Neural cell (in vitro differentiated cells): Measurements from ENCODE around the gene SPI1. TPM values are rescaled to one million over a fixed set of nuclear protein-coding genes. Genes with fewer than 3 reads are reported as not detected.

Experiments
- H2AFZ ChIP-seq: fragments of 200-600, 300-800 bp; sonication (generic), shearing (Covaris generic); 2 replicates; pipeline ENCODE4 v1.6.0; 2014; ENCODE audit warnings: low read depth, mild to moderate bottlenecking, antibody characterized with exemption, low read length, moderate library complexity
- H3F3A ChIP-seq: fragments of 200-600 bp; shearing (Covaris generic); 2 replicates; pipeline ENCODE4 v1.6.1; 2016; ENCODE audit warnings: mild to moderate bottlenecking, moderate library complexity, mixed read lengths, antibody characterized with exemption, low read length; ENCODE audit not compliant: insufficient read depth, poor library complexity, severe bottlenecking
- H3K27ac ChIP-seq: fragments of 200-600, 300-800 bp; sonication (generic), shearing (Covaris generic); 2 replicates; pipeline ENCODE4 v1.5.1; 2014; ENCODE audit warnings: mild to moderate bottlenecking, low read length, moderate library complexity
- H3K27me3 ChIP-seq: fragments of 300-800, 200-600 bp; sonication (generic), shearing (Covaris generic); 2 replicates; pipeline ENCODE4 v1.6.0; 2014; ENCODE audit warnings: mild to moderate bottlenecking, low read depth, low read length, moderate library complexity; ENCODE audit not compliant: insufficient read depth
- H3K36me3 ChIP-seq: fragments of 300-800, 200-600 bp; sonication (generic), shearing (Covaris generic); 2 replicates; pipeline ENCODE4 v1.5.1; 2014; ENCODE audit warnings: mild to moderate bottlenecking, antibody characterized with exemption, low read length, moderate library complexity; ENCODE audit not compliant: insufficient read depth
- H3K4me2 ChIP-seq: fragments of 300-800, 200-600 bp; sonication (generic), shearing (Covaris generic); 2 replicates; pipeline ENCODE4 v1.6.0; 2014; ENCODE audit warnings: mild to moderate bottlenecking, low read length
- H3K4me3 ChIP-seq: fragments of 300-800, 200-600 bp; sonication (generic), shearing (Covaris generic); 2 replicates; pipeline ENCODE4 v1.5.1; 2014; ENCODE audit warnings: mild to moderate bottlenecking, low read length, moderate library complexity
- H3K79me2 ChIP-seq: fragments of 200-600 bp; shearing (Covaris generic); replicated peaks from 2 replicates; pipeline ENCODE4 v1.6.0; 2014; ENCODE audit warnings: mild to moderate bottlenecking, low read length, moderate library complexity; ENCODE audit not compliant: insufficient read depth
- H3K9ac ChIP-seq: fragments of 300-800, 200-600 bp; sonication (generic), shearing (Covaris generic); 2 replicates; pipeline ENCODE4 v1.6.1; 2016; ENCODE audit warnings: mild to moderate bottlenecking, low read length, mixed read lengths
- H3K9me2 ChIP-seq: fragments of 200-600 bp; shearing (Covaris generic); 2 replicates; pipeline ENCODE4 v1.6.1; 2016; ENCODE audit warnings: mild to moderate bottlenecking, low read length, mixed read lengths; ENCODE audit not compliant: insufficient read depth
- H3K9me3 ChIP-seq: fragments of 200-600, 300-800 bp; sonication (generic), shearing (Covaris generic); 2 replicates; pipeline ENCODE4 v1.6.1; 2016; ENCODE audit warnings: mild to moderate bottlenecking, mixed run types, low read length, moderate library complexity, mixed read lengths
- H4K20me1 ChIP-seq: fragments of 200-600 bp; shearing (Covaris generic); 2 replicates; pipeline ENCODE4 v1.6.1; 2016; ENCODE audit warnings: mild to moderate bottlenecking, mixed run types; ENCODE audit not compliant: insufficient read depth
- EP300 ChIP-seq: fragments of 450-650 bp; conservative IDR thresholded peaks from 2 replicates; pipeline ENCODE4 v1.6.1; 2014; ENCODE audit warnings: antibody characterized with exemption, mild to moderate bottlenecking, moderate library complexity; ENCODE audit not compliant: poor library complexity, severe bottlenecking
- EZH2 ChIP-seq: fragments of 200-600, 300-800 bp; shearing (Covaris generic), sonication (generic); IDR thresholded peaks from 2 replicates; pipeline ENCODE4 v1.6.1; 2014; ENCODE audit warnings: antibody characterized with exemption, low read length, borderline replicate concordance, mild to moderate bottlenecking; ENCODE audit not compliant: insufficient read depth, poor library complexity, severe bottlenecking
- MXI1 ChIP-seq: fragments of 450-650 bp; conservative IDR thresholded peaks from 2 replicates; pipeline ENCODE4 v1.6.1; 2014; ENCODE audit warnings: antibody characterized with exemption, mild to moderate bottlenecking; ENCODE audit not compliant: poor library complexity, severe bottlenecking
- POLR2AphosphoS5 ChIP-seq: IDR thresholded peaks from 2 replicates; pipeline ENCODE4 v1.6.1; 2012
- RAD21 ChIP-seq: fragments of 450-650 bp; conservative IDR thresholded peaks from 2 replicates; pipeline ENCODE4 v1.6.1; 2014; ENCODE audit warnings: antibody characterized with exemption, mild to moderate bottlenecking, moderate library complexity
- SMC3 ChIP-seq: fragments of 450-650 bp; conservative IDR thresholded peaks from 2 replicates; pipeline ENCODE4 v1.6.1; 2014; ENCODE audit warnings: antibody characterized with exemption, mild to moderate bottlenecking, moderate library complexity; ENCODE audit not compliant: poor library complexity
- TAF1 ChIP-seq: IDR thresholded peaks from 2 replicates; pipeline ENCODE4 v1.6.1; 2012; ENCODE audit warnings: low read depth
- polyA plus RNA-seq: library from polyadenylated mRNA; depleted of rRNA; stranded (reverse); fragments of >200 nt; gene quantifications from 2 replicates; pipeline ENCODE4 v1.2.3, GENCODE V29; 2014
- TF ChIP-seq, protein P1 (sequence below): fragments of 450-650 bp; IDR thresholded peaks from 2 replicates; pipeline ENCODE4 v1.5.1; 2014; ENCODE audit warnings: antibody characterized with exemption, mild to moderate bottlenecking, moderate library complexity; ENCODE audit not compliant: poor library complexity, severe bottlenecking
- TF ChIP-seq, protein P2 (sequence below): IDR thresholded peaks from 2 replicates; pipeline ENCODE4 v1.6.1; 2012; ENCODE audit warnings: borderline replicate concordance

The SPI1 gene
- polyA plus RNA-seq, 1 donor from 2014 or later, result not detected

DNA sequence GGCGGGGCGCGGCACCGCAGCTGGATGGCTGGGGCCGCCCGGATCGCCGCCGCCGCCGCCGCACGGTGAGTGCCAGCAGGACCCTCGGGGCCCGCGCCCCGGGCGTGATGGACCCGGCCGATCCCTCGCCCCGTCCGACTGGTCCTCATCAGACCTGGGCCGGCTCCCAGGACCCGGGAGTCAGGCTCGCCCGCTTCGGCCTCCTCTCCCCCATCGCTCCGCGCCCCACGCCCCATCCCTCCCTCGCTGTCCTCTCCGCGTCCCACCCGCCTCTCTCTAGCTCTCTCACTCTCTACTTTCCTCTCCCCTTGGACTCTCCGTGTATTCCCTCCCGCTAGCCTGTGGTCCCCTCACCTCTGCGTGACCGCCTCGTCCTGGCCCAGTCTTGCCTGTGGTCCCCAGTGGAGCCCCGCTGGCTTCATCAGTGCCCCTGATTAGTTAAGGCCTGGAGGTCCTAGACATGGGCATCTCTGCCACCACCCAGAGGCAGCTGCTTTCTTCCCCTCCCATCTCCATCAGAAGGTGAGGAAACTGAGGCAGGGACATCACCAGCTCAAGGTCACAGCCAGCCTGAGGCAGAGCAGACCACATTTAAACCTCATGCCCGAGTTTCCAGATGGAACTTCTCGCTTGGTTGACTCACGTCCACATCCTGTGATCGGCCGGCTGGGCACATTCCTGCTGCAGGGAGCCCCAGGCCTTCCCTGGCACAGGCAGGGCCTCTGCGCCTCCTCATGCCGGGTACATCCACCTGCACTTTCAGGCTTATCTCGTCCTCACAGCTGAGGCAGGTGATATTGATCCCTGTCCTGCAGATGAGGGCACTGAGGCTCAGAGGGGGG is 30.5 kb upstream of the SPI1 start:
- H3K4me2 ChIP-seq, result peak overlapping the region; percentile 100
- peak overlapping the region; percentile 91 for H2AFZ ChIP-seq
- TF ChIP-seq MXI1, result no peak
- no peak for TF ChIP-seq SMC3
- TF ChIP-seq, protein P1, sequence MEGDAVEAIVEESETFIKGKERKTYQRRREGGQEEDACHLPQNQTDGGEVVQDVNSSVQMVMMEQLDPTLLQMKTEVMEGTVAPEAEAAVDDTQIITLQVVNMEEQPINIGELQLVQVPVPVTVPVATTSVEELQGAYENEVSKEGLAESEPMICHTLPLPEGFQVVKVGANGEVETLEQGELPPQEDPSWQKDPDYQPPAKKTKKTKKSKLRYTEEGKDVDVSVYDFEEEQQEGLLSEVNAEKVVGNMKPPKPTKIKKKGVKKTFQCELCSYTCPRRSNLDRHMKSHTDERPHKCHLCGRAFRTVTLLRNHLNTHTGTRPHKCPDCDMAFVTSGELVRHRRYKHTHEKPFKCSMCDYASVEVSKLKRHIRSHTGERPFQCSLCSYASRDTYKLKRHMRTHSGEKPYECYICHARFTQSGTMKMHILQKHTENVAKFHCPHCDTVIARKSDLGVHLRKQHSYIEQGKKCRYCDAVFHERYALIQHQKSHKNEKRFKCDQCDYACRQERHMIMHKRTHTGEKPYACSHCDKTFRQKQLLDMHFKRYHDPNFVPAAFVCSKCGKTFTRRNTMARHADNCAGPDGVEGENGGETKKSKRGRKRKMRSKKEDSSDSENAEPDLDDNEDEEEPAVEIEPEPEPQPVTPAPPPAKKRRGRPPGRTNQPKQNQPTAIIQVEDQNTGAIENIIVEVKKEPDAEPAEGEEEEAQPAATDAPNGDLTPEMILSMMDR, result no peak
- no peak for TF ChIP-seq TAF1
- TF ChIP-seq EZH2, result no peak
- no peak for TF ChIP-seq RAD21
- TF ChIP-seq EP300, result no peak
- TF ChIP-seq, protein P2, sequence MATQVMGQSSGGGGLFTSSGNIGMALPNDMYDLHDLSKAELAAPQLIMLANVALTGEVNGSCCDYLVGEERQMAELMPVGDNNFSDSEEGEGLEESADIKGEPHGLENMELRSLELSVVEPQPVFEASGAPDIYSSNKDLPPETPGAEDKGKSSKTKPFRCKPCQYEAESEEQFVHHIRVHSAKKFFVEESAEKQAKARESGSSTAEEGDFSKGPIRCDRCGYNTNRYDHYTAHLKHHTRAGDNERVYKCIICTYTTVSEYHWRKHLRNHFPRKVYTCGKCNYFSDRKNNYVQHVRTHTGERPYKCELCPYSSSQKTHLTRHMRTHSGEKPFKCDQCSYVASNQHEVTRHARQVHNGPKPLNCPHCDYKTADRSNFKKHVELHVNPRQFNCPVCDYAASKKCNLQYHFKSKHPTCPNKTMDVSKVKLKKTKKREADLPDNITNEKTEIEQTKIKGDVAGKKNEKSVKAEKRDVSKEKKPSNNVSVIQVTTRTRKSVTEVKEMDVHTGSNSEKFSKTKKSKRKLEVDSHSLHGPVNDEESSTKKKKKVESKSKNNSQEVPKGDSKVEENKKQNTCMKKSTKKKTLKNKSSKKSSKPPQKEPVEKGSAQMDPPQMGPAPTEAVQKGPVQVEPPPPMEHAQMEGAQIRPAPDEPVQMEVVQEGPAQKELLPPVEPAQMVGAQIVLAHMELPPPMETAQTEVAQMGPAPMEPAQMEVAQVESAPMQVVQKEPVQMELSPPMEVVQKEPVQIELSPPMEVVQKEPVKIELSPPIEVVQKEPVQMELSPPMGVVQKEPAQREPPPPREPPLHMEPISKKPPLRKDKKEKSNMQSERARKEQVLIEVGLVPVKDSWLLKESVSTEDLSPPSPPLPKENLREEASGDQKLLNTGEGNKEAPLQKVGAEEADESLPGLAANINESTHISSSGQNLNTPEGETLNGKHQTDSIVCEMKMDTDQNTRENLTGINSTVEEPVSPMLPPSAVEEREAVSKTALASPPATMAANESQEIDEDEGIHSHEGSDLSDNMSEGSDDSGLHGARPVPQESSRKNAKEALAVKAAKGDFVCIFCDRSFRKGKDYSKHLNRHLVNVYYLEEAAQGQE, result no peak
- TF ChIP-seq POLR2AphosphoS5, result no peak
- peak overlapping the region; percentile 91 for H3K4me3 ChIP-seq
- H4K20me1 ChIP-seq, result no peaks in the 10 kb centered on the region
- H3K27me3 ChIP-seq, result no peaks in the 10 kb centered on the region
- peaks cover 7% of the 10 kb centered on the region for H3K79me2 ChIP-seq
- peak overlapping the region; percentile 93 for H3K9ac ChIP-seq
- peak overlapping the region; percentile 71 for H3K27ac ChIP-seq
- H3K9me3 ChIP-seq, result no peaks in the 10 kb centered on the region
- no peaks in the 10 kb centered on the region for H3K9me2 ChIP-seq
- H3F3A ChIP-seq, result no peaks in the 10 kb centered on the region
- H3K36me3 ChIP-seq, result no peaks in the 10 kb centered on the region

DNA sequence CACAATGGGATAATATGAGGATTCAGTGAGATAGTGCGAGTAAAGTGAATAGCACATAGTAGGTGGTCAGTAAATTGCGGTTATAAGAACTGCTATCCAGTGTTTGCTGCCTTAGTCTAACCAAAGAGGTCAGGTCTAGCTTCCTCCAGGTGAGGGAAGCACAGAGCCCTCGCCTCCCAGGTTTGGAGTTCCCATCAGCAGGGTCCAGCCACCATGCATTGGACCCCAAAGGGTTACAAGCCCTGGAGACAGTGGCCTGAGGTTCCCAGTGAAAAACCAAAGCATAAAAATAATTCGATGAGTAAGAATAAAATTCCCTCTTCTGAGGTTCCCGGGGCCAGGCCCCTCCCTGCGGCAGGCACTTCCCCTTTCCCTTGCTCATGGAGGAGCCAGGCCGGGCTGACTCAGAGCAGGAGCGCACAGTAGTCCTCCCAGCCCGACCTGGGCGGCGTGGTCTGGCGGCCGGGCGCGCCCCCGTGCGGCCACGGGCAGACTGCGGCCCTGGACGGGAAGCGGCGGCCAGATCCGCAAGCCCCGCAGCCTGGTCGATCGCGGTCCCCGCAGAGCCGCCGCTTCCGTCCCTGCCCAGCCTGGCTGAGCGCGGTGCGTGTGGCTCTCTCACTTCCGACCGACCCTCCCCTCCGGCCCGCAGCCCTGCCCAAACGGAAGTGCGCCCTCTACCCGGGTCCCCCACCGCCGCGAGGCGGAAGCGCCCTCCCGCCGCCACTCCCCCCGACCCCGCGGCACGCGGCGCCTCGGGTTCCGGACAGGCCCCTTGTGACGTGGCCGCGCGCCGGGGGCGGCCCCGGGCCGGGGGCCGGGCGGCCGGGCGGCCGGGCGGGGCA is 29.6 kb upstream of the SPI1 start, which contains the start of gene SLC39A13:
Gene SLC39A13, plus strand, starts transcription at position 845 of the 845 bp plus-strand sequence. CDS start 1,505 bp downstream, outside the sequence.
- peak within 1 kb of the TSS; percentile 93 for H3K9ac ChIP-seq
- peak within 1 kb of the TSS; percentile 100 for H3K4me2 ChIP-seq
- no peaks in the 10 kb centered on the region for H3K27me3 ChIP-seq
- H3F3A ChIP-seq, result no peaks in the 10 kb centered on the region
- H2AFZ ChIP-seq, result peak within 1 kb of the TSS; percentile 91
- TF ChIP-seq POLR2AphosphoS5 (peak; percentile 95), SMC3 (peak; percentile 78), RAD21 (peak; percentile 86), TAF1 (peak; percentile 82), MXI1 (peak; percentile 90), EP300 (peak; percentile 66), EZH2 (no peak)
- TF ChIP-seq, protein P1, result peak; percentile 95
- TF ChIP-seq, protein P2, result no peak
- peak within 1 kb of the TSS; percentile 91 for H3K4me3 ChIP-seq
- no peaks in the 10 kb centered on the region for H3K9me2 ChIP-seq
- no peaks in the 10 kb centered on the region for H3K36me3 ChIP-seq
- peaks cover 7% of the 10 kb centered on the region for H3K79me2 ChIP-seq
- H4K20me1 ChIP-seq, result no peaks in the 10 kb centered on the region
- H3K9me3 ChIP-seq, result no peaks in the 10 kb centered on the region
- H3K27ac ChIP-seq, result peak within 1 kb of the TSS; percentile 74
